PC-9 (cell line): Measurements from ENCODE around the gene SIRT2. TPM values are rescaled to one million over a fixed set of nuclear protein-coding genes. Genes with fewer than 3 reads are reported as not detected.

Experiments used
- BruUV-seq: library from RNA; stranded (reverse); fragments of 400-500 nt; replicated peaks from 2 replicates; lab custom pipeline; 2021; lab: Mats Ljungman, UMichigan
- CTCF ChIA-PET: fragments of 300-600 bp; sonication (Branson Sonifier 250); formaldehyde crosslinking; loops from one replicate; lab custom pipeline; 2022; ENCODE audit warnings: antibody characterized with exemption; lab: Charles Lee
- POLR2A ChIA-PET: fragments of 300-600 bp; sonication (Branson Sonifier 250); formaldehyde crosslinking; loops from one replicate; lab custom pipeline; 2022; ENCODE audit warnings: antibody characterized with exemption; ENCODE audit not compliant: unreplicated experiment; lab: Charles Lee
- DNase-seq, 2 experiments: peaks; one replicate each; pipeline versions ENCODE4 v3.0.0 to v3.0.0-alpha.2; 2015 to 2022; ENCODE audit warnings: mixed read lengths in 1 of 2
- H2AFZ ChIP-seq: fragments of 200-600 bp; sonication (generic); 2 replicates; pipeline ENCODE4 v1.8.1; 2017; ENCODE audit warnings: antibody characterized with exemption
- H3F3A ChIP-seq: fragments of 200-600 bp; sonication (generic); 2 replicates; pipeline ENCODE4 v1.8.1; 2017; ENCODE audit warnings: antibody characterized with exemption, mild to moderate bottlenecking, low read depth; ENCODE audit not compliant: insufficient read depth
- H3K27ac ChIP-seq: fragments of 200-600 bp; sonication (generic); 2 replicates; pipeline ENCODE4 v1.6.1; 2016; ENCODE audit warnings: mixed run types
- H3K27me3 ChIP-seq: fragments of 200-600 bp; sonication (generic); 2 replicates; pipeline ENCODE4 v1.6.1; 2016; ENCODE audit warnings: low read depth, mixed run types; ENCODE audit not compliant: insufficient read depth
- H3K36me3 ChIP-seq: fragments of 200-600 bp; sonication (generic); 2 replicates; pipeline ENCODE4 v1.6.1; 2016; ENCODE audit warnings: low read depth, mixed run types
- H3K4me1 ChIP-seq: fragments of 200-600 bp; sonication (generic); replicated peaks from 2 replicates; pipeline ENCODE4 v1.6.1; 2016; ENCODE audit warnings: mixed run types; ENCODE audit not compliant: insufficient read depth
- H3K4me2 ChIP-seq: fragments of 200-600 bp; sonication (generic); 2 replicates; pipeline ENCODE4 v1.6.1; 2017; ENCODE audit warnings: mixed run types
- H3K4me3 ChIP-seq: fragments of 200-600 bp; sonication (generic); 2 replicates; pipeline ENCODE4 v1.6.1; 2016; ENCODE audit warnings: mixed run types
- H3K79me2 ChIP-seq: fragments of 200-600 bp; sonication (generic); 2 replicates; pipeline ENCODE4 v1.6.1; 2017; ENCODE audit warnings: low read depth, mixed run types
- H3K9me2 ChIP-seq: fragments of 200-600 bp; sonication (generic); 2 replicates; pipeline ENCODE4 v1.8.1; 2017; ENCODE audit warnings: mild to moderate bottlenecking; ENCODE audit not compliant: insufficient read depth
- H3K9me3 ChIP-seq: fragments of 200-600 bp; sonication (generic); 2 replicates; pipeline ENCODE4 v1.8.1; 2016; ENCODE audit warnings: low read depth; ENCODE audit not compliant: insufficient read depth
- H4K20me1 ChIP-seq: fragments of 200-600 bp; sonication (generic); 2 replicates; pipeline ENCODE4 v1.8.1; 2017; ENCODE audit not compliant: insufficient read depth
- CTCF ChIP-seq: fragments of 200-600 bp; sonication (generic); conservative IDR thresholded peaks from 2 replicates; pipeline ENCODE4 v1.6.1; 2017; ENCODE audit warnings: mixed run types, antibody characterized with exemption, mild to moderate bottlenecking, moderate library complexity
- EZH2 ChIP-seq: fragments of 200-600 bp; sonication (generic); IDR thresholded peaks from 2 replicates; pipeline ENCODE4 v1.8.0; 2017; ENCODE audit warnings: antibody characterized with exemption, low read depth
- intact Hi-C: fragments of 100-400 bp; cut with micrococcal nuclease; formaldehyde crosslinking; loops from one replicate; pipeline ENCODE4 v1.10.0; 2022; ENCODE audit not compliant: unreplicated experiment
- total RNA-seq: library from RNA; stranded (reverse); gene quantifications from 2 replicates; pipeline ENCODE4 v1.2.3, GENCODE V29; 2021

Gene SIRT2
- total RNA-seq, 1 experiment from 2014 or later = 32.9 TPM

GRCh38 chr19:38845374-38846024 lies 53.9 kb downstream of the SIRT2 start:
- ChIA-PET CTCF (no interaction called here), POLR2A (no interaction called here)
- intact Hi-C loops = no loop called here
- Histone ChIP-seq H4K20me1 (peaks cover 69% of the 10 kb centered on the region), H3K27me3 (no peaks in the 10 kb centered on the region), H3K4me3 (no peak overlapping the region), H3K79me2 (peaks cover 79% of the 10 kb centered on the region), H3F3A (peaks cover 81% of the 10 kb centered on the region), H3K4me1 (peaks cover 26% of the 10 kb centered on the region), H2AFZ (no peak overlapping the region), H3K36me3 (peaks cover 59% of the 10 kb centered on the region), H3K9me2 (no peaks in the 10 kb centered on the region), H3K9me3 (no peaks in the 10 kb centered on the region), H3K27ac (no peak overlapping the region; the same call in 1 of the 2 replicates), H3K4me2 (no peak overlapping the region)
- no TSS peak for BruUV-seq
- TF ChIP-seq CTCF (no peak), EZH2 (no peak)
- no peak for DNase-seq

GRCh38 chr19:38844093-38844686 lies 55.2 kb downstream of the SIRT2 start:
- Histone ChIP-seq H2AFZ (no peak overlapping the region), H3K9me3 (no peaks in the 10 kb centered on the region), H3K4me1 (peaks cover 32% of the 10 kb centered on the region), H3K27me3 (no peaks in the 10 kb centered on the region), H3K9me2 (no peaks in the 10 kb centered on the region), H3K79me2 (peaks cover 79% of the 10 kb centered on the region), H3F3A (peaks cover 92% of the 10 kb centered on the region), H3K36me3 (peaks cover 63% of the 10 kb centered on the region), H3K4me2 (no peak overlapping the region), H3K27ac (no peak overlapping the region; the same call in 1 of the 2 replicates), H3K4me3 (no peak overlapping the region), H4K20me1 (peaks cover 69% of the 10 kb centered on the region)
- POLR2A ChIA-PET = interaction anchor here (0.6 to 0.7 kb wide), 2 partner anchors 141 to 153 kb away, joined by 4 to 16 read pairs; no protein-coding TSS in a partner anchor
- CTCF ChIA-PET = interaction anchor here (0.6 kb wide), 1 partner anchor 42 kb away, joined by 5 read pairs; no protein-coding TSS in a partner anchor
- intact Hi-C loops = no loop called here
- no peak for DNase-seq
- BruUV-seq = no TSS peak
- TF ChIP-seq CTCF (no peak), EZH2 (no peak)

- no TSS peak for BruUV-seq
- peaks cover 64% of the 10 kb centered on the region for H3K36me3 ChIP-seq
- H3K9me2 ChIP-seq = no peaks in the 10 kb centered on the region
- no peak overlapping the region for H3K4me3 ChIP-seq
- H4K20me1 ChIP-seq = peaks cover 61% of the 10 kb centered on the region
- H3K4me1 ChIP-seq = peaks cover 38% of the 10 kb centered on the region
- no peak overlapping the region; the same call in 1 of the 2 replicates for H3K27ac ChIP-seq
- no peaks in the 10 kb centered on the region for H3K27me3 ChIP-seq
- POLR2A ChIA-PET = no interaction called here
- intact Hi-C loops = no loop called here
- TF ChIP-seq EZH2 (no peak), CTCF (no peak)
- no peak overlapping the region for H2AFZ ChIP-seq
- H3K79me2 ChIP-seq = peaks cover 70% of the 10 kb centered on the region
- CTCF ChIA-PET = no interaction called here
- H3F3A ChIP-seq = peaks cover 92% of the 10 kb centered on the region
- no peak overlapping the region for H3K4me2 ChIP-seq
- no peaks in the 10 kb centered on the region for H3K9me3 ChIP-seq
- no peak for DNase-seq
Observed at GRCh38 chr19:38843175-38843758, 56.2 kb downstream of the SIRT2 start.
